Activated CD4-positive, CD25-positive, alpha-beta regulatory T cell treated with anti-CD3 and anti-CD28 coated beads, Interleukin-2, amount 50 U/mL, for 24 hours (primary cell): ENCODE measurements around the gene REEP6.
"Not testable (repeated sequence)": the region's sequence is repeated elsewhere in the genome, so short reads cannot be mapped to it uniquely, and the experiment has no call there.

Source experiments
- ATAC-seq, 2 donors: fragments of 150-1000 bp; cut with Tn5 transposase; one replicate each; pipeline ENCODE4 v1.10.0; 2021; ENCODE audit warnings: mild to moderate bottlenecking in 1 of 2, moderate library complexity in 1 of 2

REEP6 gene

DNA sequence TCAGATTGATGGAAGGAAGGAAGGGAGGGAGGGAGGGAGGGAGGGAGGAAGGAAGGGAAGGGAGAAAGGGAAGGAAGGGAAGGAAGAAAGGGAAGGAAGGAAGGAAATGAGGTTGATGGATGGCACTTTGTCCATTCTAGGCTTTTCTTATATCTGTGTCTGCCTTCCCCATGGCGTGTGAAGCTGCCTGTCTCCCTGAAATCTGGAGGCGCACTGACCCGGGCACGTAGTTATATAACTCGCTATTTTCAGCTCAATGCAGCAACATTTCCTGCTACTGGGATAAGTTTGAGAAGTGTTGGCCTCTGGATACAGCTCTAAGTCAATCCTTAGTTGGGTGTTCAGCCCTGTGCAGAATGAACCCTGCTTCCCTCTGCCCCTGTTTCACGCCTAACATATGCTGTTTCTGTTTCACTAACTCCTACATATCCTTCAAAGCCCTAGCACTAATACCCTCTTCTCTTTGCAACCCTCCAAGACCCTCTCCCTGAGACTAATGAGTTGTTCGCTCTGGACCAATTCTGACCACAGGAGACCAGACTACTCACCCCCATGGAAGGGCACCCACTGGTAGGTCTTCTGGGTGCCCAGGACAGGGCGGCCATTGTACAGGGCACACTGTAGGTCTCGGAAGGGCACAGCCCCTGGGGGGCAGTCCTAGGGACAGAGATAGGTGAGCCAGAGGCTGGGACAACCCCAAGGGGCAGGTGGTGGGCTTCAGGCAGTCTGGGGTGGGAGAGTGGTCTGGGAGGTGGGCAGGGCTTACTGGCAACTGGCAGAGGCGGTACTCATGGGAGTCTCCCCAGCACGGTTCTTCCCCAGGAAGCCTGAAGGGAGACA is 18.8 kb downstream of the REEP6 start:
- no peak for ATAC-seq

GRCh38 chr19:1510442-1510806 is 19.4 kb downstream of the REEP6 start:
- no peak for ATAC-seq

DNA sequence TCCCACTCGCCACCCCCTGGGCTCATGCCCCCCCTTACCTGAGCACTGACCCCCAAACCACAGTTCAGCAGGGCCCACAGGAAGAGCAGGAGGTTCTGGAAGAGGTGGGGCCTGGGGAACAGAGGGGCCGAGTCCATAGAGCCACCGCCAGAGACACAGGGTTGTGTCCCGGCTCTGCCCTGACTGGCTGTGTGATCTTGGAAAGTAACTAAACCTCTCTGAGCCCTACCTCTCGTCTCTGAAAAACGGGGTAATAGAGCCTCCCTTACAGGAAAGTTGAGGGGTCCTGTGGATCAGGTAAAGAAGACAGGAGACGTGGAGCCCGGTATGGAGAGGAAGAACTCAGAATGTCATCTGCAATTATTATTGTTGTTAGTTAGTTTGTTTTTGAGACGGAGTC is 19.8 kb downstream of the REEP6 start:
- ATAC-seq = no peak

GRCh38 chr19:1511318-1512317 is 20.6 kb downstream of the REEP6 start:
- no peak for ATAC-seq

GRCh38 chr19:1512671-1513498 is 21.9 kb downstream of the REEP6 start, which contains the start of gene ADAMTSL5:
Gene ADAMTSL5, minus strand, starts transcription at chr19:1513019. Its CDS starts 2,076 bp downstream, at chr19:1510943.
- peak; percentile 92 for ATAC-seq

- peak; percentile 49 to 61 for ATAC-seq
Observed at GRCh38 chr19:1513499-1514294, 22.7 kb downstream of the REEP6 start.

DNA sequence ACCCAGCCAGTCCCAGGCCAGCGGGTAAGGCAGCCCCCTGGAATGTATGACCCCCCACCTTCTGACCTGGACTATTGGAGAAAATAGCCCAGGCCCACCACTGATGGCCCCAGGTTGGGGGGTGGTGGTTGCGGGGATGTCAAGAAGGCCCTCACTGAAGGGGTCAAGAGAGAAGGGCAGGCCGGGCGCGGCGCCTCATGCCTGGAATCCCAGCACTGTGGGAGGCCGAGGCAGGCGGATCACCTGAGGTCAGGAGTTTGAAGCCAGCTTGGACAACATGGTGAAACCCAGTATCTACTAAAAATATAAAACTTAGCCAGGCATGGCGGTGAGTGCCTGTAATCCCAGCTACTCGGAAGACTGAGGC is 23.3 kb downstream of the REEP6 start:
- no peak for ATAC-seq

- ATAC-seq = no peak
Observed at GRCh38 chr19:1514986-1515721, 24.2 kb downstream of the REEP6 start.

- no peak for ATAC-seq
Observed at GRCh38 chr19:1516395-1516753, 25.4 kb downstream of the REEP6 start.

- no peak for ATAC-seq
Observed at GRCh38 chr19:1518471-1518870, 27.5 kb downstream of the REEP6 start.

DNA sequence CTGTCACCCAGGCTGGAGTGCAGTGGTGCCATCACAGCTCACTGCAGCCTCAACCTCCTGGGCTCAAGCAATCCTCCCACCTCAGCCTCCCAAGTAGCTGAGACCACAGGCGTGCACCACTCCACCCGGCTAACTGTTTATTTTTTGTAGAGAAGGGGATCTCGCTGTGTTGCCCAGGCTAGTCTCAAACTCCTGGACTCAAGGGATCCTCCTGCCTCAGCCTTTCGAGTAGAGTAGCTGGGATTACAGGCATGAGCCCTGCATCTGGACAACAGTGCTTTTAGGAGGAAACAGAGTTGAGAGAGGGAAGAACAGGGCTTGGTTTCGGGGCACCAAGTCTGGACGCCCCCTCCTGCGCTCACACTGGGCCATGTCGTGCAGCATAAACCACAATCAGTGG is 28.8 kb downstream of the REEP6 start:
- ATAC-seq = not testable (repeated sequence)

DNA sequence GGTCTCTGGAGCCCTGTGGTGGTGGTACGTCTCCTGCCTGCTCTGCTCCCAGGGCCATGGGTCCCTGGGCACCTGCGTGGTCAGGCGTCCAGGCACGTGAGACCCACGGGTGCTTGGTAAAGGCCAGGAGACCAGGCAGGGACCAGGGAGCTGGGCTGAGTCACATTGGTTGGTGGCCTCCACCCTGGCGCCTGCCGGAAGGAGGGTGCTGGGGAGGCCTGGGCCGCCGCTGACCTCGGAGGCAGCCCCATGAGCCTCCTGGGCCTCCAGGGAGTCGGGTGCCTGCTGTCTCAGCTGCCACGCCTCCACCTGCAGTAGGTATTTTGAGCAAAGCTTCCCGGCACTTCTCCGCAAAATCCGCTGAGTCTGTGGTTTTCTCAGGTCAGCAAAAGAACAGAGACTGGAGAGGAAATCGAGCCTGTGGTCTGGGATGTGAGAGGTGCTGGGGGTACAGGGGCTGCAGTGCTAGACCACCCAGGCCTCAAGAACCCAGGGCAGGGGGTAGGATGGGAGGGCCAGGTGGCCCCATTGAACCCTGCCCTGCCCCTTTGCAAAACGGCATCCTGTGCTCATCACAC is 29.3 kb downstream of the REEP6 start:
- no peak for ATAC-seq

DNA sequence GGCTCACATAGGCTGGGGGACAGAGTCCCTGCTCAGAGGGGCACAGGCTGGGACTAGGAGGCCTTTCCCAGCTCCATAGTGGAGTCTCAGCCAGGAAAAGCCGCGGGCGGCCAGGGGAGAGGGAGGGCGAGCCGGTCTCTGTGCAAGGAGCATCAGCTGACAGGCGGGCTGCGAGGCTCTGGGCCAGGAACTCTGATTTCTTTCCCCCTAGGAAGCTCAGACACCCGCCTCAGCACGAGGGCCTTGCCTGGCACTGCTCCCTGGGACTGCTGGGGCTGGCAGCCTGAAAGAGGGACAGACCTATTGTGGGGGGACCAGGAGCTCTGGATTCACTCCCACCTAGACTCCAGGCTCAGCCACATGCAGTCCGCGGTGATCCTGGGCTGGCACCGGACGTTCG is 30.7 kb downstream of the REEP6 start:
- ATAC-seq = no peak

DNA sequence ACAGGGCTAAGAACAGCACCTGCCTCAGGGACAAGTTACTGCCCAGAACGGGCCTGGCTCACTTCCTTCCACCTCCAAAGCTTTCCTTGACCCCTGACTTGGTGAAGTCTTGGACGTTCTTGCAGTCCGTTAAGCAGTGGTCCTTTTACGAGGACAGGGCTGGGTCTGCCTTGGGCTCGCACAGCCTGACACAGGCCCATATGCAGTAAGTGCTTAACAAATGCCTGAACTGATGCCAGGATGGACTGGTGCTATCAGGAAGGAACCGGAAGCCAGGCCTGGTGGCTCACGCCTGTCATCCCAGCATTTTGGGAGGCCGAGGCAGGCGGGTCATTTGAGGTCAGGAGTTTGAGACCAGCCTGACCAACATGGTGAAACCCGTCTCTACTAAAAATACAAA is 31.1 kb downstream of the REEP6 start:
- ATAC-seq = no peak

- no peak for ATAC-seq
Observed at GRCh38 chr19:1522838-1523237, 31.9 kb downstream of the REEP6 start.

DNA sequence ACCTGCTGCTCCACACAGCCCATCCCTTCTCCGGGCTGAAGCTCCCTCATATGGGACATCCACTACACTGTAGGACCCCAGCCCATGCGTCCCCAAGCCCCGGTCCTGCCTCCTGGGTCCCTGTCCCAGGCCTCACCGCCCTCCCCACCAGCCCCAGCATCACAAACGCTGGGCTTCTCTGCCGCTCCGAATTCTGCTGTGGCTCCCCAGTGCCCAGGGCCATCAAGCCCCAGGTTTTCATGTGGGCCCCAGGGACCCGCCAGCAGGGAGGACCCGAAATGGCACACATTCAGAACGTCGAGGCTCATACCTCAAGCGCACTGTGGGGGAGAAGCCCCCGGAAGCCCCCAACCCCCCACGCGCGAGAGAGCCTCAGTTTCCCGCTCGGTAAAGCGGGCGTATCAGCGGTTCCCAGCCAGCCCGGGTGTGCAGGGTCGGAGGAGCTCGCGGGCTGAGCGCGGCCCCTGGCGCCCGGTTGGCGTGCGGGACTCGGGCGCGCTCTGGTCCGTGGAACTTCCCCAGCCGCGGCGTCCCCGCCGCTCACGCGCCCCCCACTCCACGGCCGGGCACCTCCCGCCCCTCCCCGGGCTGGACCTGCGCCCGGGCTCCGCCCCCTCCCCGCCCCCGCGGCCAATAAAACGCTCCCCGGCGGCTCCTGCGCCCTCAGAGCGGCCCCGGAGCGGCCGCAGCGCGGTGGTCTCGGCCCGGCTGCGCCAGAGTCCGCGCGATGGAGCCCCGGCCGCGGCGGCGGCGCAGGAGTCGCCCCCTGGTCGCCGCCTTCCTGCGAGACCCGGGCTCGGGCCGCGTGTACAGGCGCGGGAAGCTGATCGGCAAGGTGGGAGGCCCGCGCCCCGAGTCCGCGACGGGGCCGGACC is 32.7 kb downstream of the REEP6 start, which contains the start of gene PLK5:
TSS of gene PLK5 (plus strand) at position 666 of the 875 bp plus-strand sequence. CDS start 2,920 bp downstream, outside the sequence.
- ATAC-seq = no peak

- no peak for ATAC-seq
Observed at GRCh38 chr19:1524287-1524971, 33.4 kb downstream of the REEP6 start.

- no peak for ATAC-seq
Observed at GRCh38 chr19:1524972-1525325, 34.0 kb downstream of the REEP6 start.

- ATAC-seq = no peak
Observed at GRCh38 chr19:1525343-1525742, 34.4 kb downstream of the REEP6 start.
